Neural cell (in vitro differentiated cells): ENCODE data around the gene IFITM2. TPM values are rescaled to one million over a fixed set of nuclear protein-coding genes. Genes with fewer than 3 reads are reported as not detected.

ENCODE experiments used
- H2AFZ ChIP-seq: fragments of 200-600, 300-800 bp; sonication (generic), shearing (Covaris generic); 2 replicates; pipeline ENCODE4 v1.6.0; 2014; ENCODE audit warnings: low read depth, mild to moderate bottlenecking, antibody characterized with exemption, low read length, moderate library complexity
- H3F3A ChIP-seq: fragments of 200-600 bp; shearing (Covaris generic); 2 replicates; pipeline ENCODE4 v1.6.1; 2016; ENCODE audit warnings: mild to moderate bottlenecking, moderate library complexity, mixed read lengths, antibody characterized with exemption, low read length; ENCODE audit not compliant: insufficient read depth, poor library complexity, severe bottlenecking
- H3K27ac ChIP-seq: fragments of 200-600, 300-800 bp; sonication (generic), shearing (Covaris generic); 2 replicates; pipeline ENCODE4 v1.5.1; 2014; ENCODE audit warnings: mild to moderate bottlenecking, low read length, moderate library complexity
- H3K27me3 ChIP-seq: fragments of 300-800, 200-600 bp; sonication (generic), shearing (Covaris generic); 2 replicates; pipeline ENCODE4 v1.6.0; 2014; ENCODE audit warnings: mild to moderate bottlenecking, low read depth, low read length, moderate library complexity; ENCODE audit not compliant: insufficient read depth
- H3K36me3 ChIP-seq: fragments of 300-800, 200-600 bp; sonication (generic), shearing (Covaris generic); 2 replicates; pipeline ENCODE4 v1.5.1; 2014; ENCODE audit warnings: mild to moderate bottlenecking, antibody characterized with exemption, low read length, moderate library complexity; ENCODE audit not compliant: insufficient read depth
- H3K4me2 ChIP-seq: fragments of 300-800, 200-600 bp; sonication (generic), shearing (Covaris generic); 2 replicates; pipeline ENCODE4 v1.6.0; 2014; ENCODE audit warnings: mild to moderate bottlenecking, low read length
- H3K4me3 ChIP-seq: fragments of 300-800, 200-600 bp; sonication (generic), shearing (Covaris generic); 2 replicates; pipeline ENCODE4 v1.5.1; 2014; ENCODE audit warnings: mild to moderate bottlenecking, low read length, moderate library complexity
- H3K79me2 ChIP-seq: fragments of 200-600 bp; shearing (Covaris generic); replicated peaks from 2 replicates; pipeline ENCODE4 v1.6.0; 2014; ENCODE audit warnings: mild to moderate bottlenecking, low read length, moderate library complexity; ENCODE audit not compliant: insufficient read depth
- H3K9ac ChIP-seq: fragments of 300-800, 200-600 bp; sonication (generic), shearing (Covaris generic); 2 replicates; pipeline ENCODE4 v1.6.1; 2016; ENCODE audit warnings: mild to moderate bottlenecking, low read length, mixed read lengths
- H3K9me2 ChIP-seq: fragments of 200-600 bp; shearing (Covaris generic); 2 replicates; pipeline ENCODE4 v1.6.1; 2016; ENCODE audit warnings: mild to moderate bottlenecking, low read length, mixed read lengths; ENCODE audit not compliant: insufficient read depth
- H3K9me3 ChIP-seq: fragments of 200-600, 300-800 bp; sonication (generic), shearing (Covaris generic); 2 replicates; pipeline ENCODE4 v1.6.1; 2016; ENCODE audit warnings: mild to moderate bottlenecking, mixed run types, low read length, moderate library complexity, mixed read lengths
- H4K20me1 ChIP-seq: fragments of 200-600 bp; shearing (Covaris generic); 2 replicates; pipeline ENCODE4 v1.6.1; 2016; ENCODE audit warnings: mild to moderate bottlenecking, mixed run types; ENCODE audit not compliant: insufficient read depth
- EP300 ChIP-seq: fragments of 450-650 bp; conservative IDR thresholded peaks from 2 replicates; pipeline ENCODE4 v1.6.1; 2014; ENCODE audit warnings: antibody characterized with exemption, mild to moderate bottlenecking, moderate library complexity; ENCODE audit not compliant: poor library complexity, severe bottlenecking
- EZH2 ChIP-seq: fragments of 200-600, 300-800 bp; shearing (Covaris generic), sonication (generic); IDR thresholded peaks from 2 replicates; pipeline ENCODE4 v1.6.1; 2014; ENCODE audit warnings: antibody characterized with exemption, low read length, borderline replicate concordance, mild to moderate bottlenecking; ENCODE audit not compliant: insufficient read depth, poor library complexity, severe bottlenecking
- MXI1 ChIP-seq: fragments of 450-650 bp; conservative IDR thresholded peaks from 2 replicates; pipeline ENCODE4 v1.6.1; 2014; ENCODE audit warnings: antibody characterized with exemption, mild to moderate bottlenecking; ENCODE audit not compliant: poor library complexity, severe bottlenecking
- POLR2AphosphoS5 ChIP-seq: IDR thresholded peaks from 2 replicates; pipeline ENCODE4 v1.6.1; 2012
- RAD21 ChIP-seq: fragments of 450-650 bp; conservative IDR thresholded peaks from 2 replicates; pipeline ENCODE4 v1.6.1; 2014; ENCODE audit warnings: antibody characterized with exemption, mild to moderate bottlenecking, moderate library complexity
- SMC3 ChIP-seq: fragments of 450-650 bp; conservative IDR thresholded peaks from 2 replicates; pipeline ENCODE4 v1.6.1; 2014; ENCODE audit warnings: antibody characterized with exemption, mild to moderate bottlenecking, moderate library complexity; ENCODE audit not compliant: poor library complexity
- TAF1 ChIP-seq: IDR thresholded peaks from 2 replicates; pipeline ENCODE4 v1.6.1; 2012; ENCODE audit warnings: low read depth
- polyA plus RNA-seq: library from polyadenylated mRNA; depleted of rRNA; stranded (reverse); fragments of >200 nt; gene quantifications from 2 replicates; pipeline ENCODE4 v1.2.3, GENCODE V29; 2014
- TF ChIP-seq, protein P1 (sequence below): IDR thresholded peaks from 2 replicates; pipeline ENCODE4 v1.6.1; 2012; ENCODE audit warnings: borderline replicate concordance
- TF ChIP-seq, protein P2 (sequence below): fragments of 450-650 bp; IDR thresholded peaks from 2 replicates; pipeline ENCODE4 v1.5.1; 2014; ENCODE audit warnings: antibody characterized with exemption, mild to moderate bottlenecking, moderate library complexity; ENCODE audit not compliant: poor library complexity, severe bottlenecking

IFITM2 gene
- polyA plus RNA-seq, 1 donor from 2014 or later = not detected

DNA sequence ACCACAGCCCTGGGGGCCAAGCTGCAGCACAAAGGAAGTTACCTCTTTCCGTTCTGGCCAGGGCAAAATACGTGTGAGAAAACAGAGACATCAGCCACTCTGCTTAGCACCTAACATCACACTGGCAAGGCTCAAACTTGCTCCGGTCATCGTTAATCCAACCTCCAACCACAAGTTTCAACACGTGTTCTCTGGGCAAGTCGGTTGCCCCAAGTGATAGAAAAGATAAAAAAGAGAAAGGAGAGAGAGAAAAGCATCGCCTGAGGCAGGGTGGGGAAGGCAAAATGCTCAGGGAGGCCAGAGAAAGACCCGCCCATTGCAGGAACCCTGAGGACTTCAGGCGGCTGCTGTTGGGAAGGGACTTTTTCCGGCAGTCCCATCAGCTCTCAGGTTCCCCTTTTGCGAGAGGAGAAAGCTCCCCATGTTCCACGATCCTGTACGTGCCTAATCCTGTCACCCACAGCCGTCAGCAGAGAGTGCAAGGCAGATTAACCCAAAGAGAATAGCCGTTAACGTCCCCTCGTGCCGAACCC is 43.2 kb downstream of the IFITM2 start:
- no peaks in the 10 kb centered on the region for H3K9me3 ChIP-seq
- H3K27me3 ChIP-seq = no peaks in the 10 kb centered on the region
- H3K79me2 ChIP-seq = no peaks in the 10 kb centered on the region
- no peak overlapping the region for H3K9ac ChIP-seq
- H3K9me2 ChIP-seq = no peaks in the 10 kb centered on the region
- H3K36me3 ChIP-seq = no peaks in the 10 kb centered on the region
- no peaks in the 10 kb centered on the region for H3F3A ChIP-seq
- no peak overlapping the region for H2AFZ ChIP-seq
- H4K20me1 ChIP-seq = no peaks in the 10 kb centered on the region
- H3K4me2 ChIP-seq = no peak overlapping the region
- no peak overlapping the region for H3K27ac ChIP-seq
- TF ChIP-seq, protein P1, sequence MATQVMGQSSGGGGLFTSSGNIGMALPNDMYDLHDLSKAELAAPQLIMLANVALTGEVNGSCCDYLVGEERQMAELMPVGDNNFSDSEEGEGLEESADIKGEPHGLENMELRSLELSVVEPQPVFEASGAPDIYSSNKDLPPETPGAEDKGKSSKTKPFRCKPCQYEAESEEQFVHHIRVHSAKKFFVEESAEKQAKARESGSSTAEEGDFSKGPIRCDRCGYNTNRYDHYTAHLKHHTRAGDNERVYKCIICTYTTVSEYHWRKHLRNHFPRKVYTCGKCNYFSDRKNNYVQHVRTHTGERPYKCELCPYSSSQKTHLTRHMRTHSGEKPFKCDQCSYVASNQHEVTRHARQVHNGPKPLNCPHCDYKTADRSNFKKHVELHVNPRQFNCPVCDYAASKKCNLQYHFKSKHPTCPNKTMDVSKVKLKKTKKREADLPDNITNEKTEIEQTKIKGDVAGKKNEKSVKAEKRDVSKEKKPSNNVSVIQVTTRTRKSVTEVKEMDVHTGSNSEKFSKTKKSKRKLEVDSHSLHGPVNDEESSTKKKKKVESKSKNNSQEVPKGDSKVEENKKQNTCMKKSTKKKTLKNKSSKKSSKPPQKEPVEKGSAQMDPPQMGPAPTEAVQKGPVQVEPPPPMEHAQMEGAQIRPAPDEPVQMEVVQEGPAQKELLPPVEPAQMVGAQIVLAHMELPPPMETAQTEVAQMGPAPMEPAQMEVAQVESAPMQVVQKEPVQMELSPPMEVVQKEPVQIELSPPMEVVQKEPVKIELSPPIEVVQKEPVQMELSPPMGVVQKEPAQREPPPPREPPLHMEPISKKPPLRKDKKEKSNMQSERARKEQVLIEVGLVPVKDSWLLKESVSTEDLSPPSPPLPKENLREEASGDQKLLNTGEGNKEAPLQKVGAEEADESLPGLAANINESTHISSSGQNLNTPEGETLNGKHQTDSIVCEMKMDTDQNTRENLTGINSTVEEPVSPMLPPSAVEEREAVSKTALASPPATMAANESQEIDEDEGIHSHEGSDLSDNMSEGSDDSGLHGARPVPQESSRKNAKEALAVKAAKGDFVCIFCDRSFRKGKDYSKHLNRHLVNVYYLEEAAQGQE = no peak
- TF ChIP-seq RAD21 (no peak), MXI1 (no peak), EZH2 (no peak), POLR2AphosphoS5 (no peak), EP300 (no peak)
- TF ChIP-seq, protein P2, sequence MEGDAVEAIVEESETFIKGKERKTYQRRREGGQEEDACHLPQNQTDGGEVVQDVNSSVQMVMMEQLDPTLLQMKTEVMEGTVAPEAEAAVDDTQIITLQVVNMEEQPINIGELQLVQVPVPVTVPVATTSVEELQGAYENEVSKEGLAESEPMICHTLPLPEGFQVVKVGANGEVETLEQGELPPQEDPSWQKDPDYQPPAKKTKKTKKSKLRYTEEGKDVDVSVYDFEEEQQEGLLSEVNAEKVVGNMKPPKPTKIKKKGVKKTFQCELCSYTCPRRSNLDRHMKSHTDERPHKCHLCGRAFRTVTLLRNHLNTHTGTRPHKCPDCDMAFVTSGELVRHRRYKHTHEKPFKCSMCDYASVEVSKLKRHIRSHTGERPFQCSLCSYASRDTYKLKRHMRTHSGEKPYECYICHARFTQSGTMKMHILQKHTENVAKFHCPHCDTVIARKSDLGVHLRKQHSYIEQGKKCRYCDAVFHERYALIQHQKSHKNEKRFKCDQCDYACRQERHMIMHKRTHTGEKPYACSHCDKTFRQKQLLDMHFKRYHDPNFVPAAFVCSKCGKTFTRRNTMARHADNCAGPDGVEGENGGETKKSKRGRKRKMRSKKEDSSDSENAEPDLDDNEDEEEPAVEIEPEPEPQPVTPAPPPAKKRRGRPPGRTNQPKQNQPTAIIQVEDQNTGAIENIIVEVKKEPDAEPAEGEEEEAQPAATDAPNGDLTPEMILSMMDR = no peak
- no peak overlapping the region for H3K4me3 ChIP-seq

DNA sequence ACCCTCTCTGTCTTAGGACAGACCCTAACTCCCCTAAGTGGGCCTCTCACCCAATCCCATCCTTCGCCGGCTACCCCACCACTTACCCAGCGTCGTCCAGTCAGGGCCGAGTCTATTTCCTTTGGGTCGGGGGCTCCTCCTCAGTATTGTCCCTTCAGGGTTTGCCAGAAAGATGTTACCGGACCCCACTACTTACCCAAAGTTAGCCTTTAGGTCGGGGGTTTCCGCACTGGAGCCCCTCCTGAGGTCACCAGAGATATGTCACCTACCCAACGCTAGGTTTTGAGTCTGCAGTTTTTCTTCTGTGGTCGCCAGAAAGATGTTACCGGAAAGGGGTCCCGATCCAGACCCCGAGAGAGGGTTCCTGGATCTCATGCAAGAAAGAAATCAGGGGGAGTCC is 43.8 kb downstream of the IFITM2 start:
- no peaks in the 10 kb centered on the region for H3K27me3 ChIP-seq
- no peak overlapping the region for H3K4me3 ChIP-seq
- TF ChIP-seq RAD21 (no peak), TAF1 (no peak), EP300 (no peak), SMC3 (no peak), EZH2 (no peak), MXI1 (no peak), POLR2AphosphoS5 (no peak)
- TF ChIP-seq, protein P2 = no peak
- TF ChIP-seq, protein P1 = no peak
- no peaks in the 10 kb centered on the region for H3F3A ChIP-seq
- no peaks in the 10 kb centered on the region for H3K36me3 ChIP-seq
- no peak overlapping the region for H3K9ac ChIP-seq
- H3K79me2 ChIP-seq = no peaks in the 10 kb centered on the region
- no peaks in the 10 kb centered on the region for H3K9me3 ChIP-seq
- no peak overlapping the region for H3K4me2 ChIP-seq
- no peaks in the 10 kb centered on the region for H3K9me2 ChIP-seq
- H4K20me1 ChIP-seq = no peaks in the 10 kb centered on the region
- H2AFZ ChIP-seq = no peak overlapping the region
- H3K27ac ChIP-seq = no peak overlapping the region
